ENCODE data around the gene NXT1. TPM values are rescaled to one million over a fixed set of nuclear protein-coding genes. Genes with fewer than 3 reads are reported as not detected.

Gene NXT1
- total and polyA plus RNA-seq, 7 donors = 8.1 to 57.6 (median 22.3) TPM

DNA sequence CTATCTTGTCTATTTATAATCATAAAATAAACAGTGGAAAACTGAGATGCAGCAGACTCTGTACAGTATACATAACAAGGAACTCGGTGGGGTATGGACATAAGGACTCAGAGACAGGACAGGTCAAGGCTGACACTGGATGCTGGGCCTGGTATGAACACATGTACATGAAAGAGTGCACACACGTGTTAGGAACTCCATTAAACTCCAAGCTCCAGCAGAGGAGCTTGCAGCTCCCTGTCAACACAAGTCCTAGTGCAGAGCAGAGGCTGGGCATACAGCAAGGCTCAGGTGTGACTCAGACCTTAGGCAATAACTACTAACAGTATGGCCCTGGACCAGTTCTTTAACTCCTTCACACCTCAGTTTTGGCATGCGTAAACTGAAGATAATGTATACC lies 53.6 kb downstream of the NXT1 start:
- H3K9me3 ChIP-seq = no peaks in the 10 kb centered on the region
- TF ChIP-seq, protein P1, sequence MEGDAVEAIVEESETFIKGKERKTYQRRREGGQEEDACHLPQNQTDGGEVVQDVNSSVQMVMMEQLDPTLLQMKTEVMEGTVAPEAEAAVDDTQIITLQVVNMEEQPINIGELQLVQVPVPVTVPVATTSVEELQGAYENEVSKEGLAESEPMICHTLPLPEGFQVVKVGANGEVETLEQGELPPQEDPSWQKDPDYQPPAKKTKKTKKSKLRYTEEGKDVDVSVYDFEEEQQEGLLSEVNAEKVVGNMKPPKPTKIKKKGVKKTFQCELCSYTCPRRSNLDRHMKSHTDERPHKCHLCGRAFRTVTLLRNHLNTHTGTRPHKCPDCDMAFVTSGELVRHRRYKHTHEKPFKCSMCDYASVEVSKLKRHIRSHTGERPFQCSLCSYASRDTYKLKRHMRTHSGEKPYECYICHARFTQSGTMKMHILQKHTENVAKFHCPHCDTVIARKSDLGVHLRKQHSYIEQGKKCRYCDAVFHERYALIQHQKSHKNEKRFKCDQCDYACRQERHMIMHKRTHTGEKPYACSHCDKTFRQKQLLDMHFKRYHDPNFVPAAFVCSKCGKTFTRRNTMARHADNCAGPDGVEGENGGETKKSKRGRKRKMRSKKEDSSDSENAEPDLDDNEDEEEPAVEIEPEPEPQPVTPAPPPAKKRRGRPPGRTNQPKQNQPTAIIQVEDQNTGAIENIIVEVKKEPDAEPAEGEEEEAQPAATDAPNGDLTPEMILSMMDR (IDR thresholded peaks at IDR 0.05) = no peak
- TF ChIP-seq POLR2AphosphoS5 (IDR thresholded peaks at IDR 0.05) (no peak), EP300 (IDR thresholded peaks at IDR 0.05) (no peak), POLR2A (IDR thresholded peaks at IDR 0.05) (no peak)
- intact Hi-C loops (cut with DNase I) = no loop called here
- peaks cover 0 to 19% (median 0%) of the 10 kb centered on the region in 4 donors for H3K36me3 ChIP-seq
- H3K27me3 ChIP-seq = no peaks in the 10 kb centered on the region
- H3K4me3 ChIP-seq = no peak overlapping the region
- H3K27ac ChIP-seq = no peak overlapping the region
- WGBS, 2 donors = 56 to 70% methylated on average over 3 of the region's 3 CpGs
- peaks cover 0 to 23% (median 10%) of the 10 kb centered on the region in 4 donors for H3K4me1 ChIP-seq
- DNase-seq = no peak

Small RNA genes within 50 kb of the gene (small RNA-seq; reads per million reads assigned to genes)
- gene RNA5SP479 = 0 reads per million in 3 donors

Other genes with a start within 250 kb of the NXT1 start
- 10 to 100 TPM; 13.0 to 17.5 (median 17.1) TPM for gene GZF1, start 11.4 kb downstream of the NXT1 start, total RNA-seq
- gene GZF1, start 11.4 kb downstream of the NXT1 start, polyA plus RNA-seq = 1 to 10 TPM; 2.4 to 6.0 (median 4.9) TPM
- 10 to 100 TPM; 14.4 to 22.9 (median 20.9) TPM for gene NAPB, start 70.7 kb downstream of the NXT1 start, total RNA-seq
- gene NAPB, start 70.7 kb downstream of the NXT1 start, polyA plus RNA-seq = 1 to 10 TPM; 3.9 to 6.4 (median 4.2) TPM
- not detected for gene CSTL1, start 88.9 kb downstream of the NXT1 start, total RNA-seq
- not detected for gene CSTL1, start 88.9 kb downstream of the NXT1 start, polyA plus RNA-seq
- not detected for gene CST11, start 102.1 kb downstream of the NXT1 start, total RNA-seq
- gene CST11, start 102.1 kb downstream of the NXT1 start, polyA plus RNA-seq = not detected
- not detected for gene CST8, start 140.3 kb downstream of the NXT1 start, total RNA-seq
- not detected for gene CST8, start 140.3 kb downstream of the NXT1 start, polyA plus RNA-seq
- not detected for gene CST9L, start 217.7 kb downstream of the NXT1 start, total RNA-seq
- not detected for gene CST9L, start 217.7 kb downstream of the NXT1 start, polyA plus RNA-seq